K562 (cell line): ENCODE data around the gene MGAT4B. TPM values are rescaled to one million over a fixed set of nuclear protein-coding genes. Genes with fewer than 3 reads are reported as not detected.

Source experiments
- ATAC-seq: fragments of 200-7000 bp; cut with Tn5 transposase; 3 replicates; pipeline ENCODE4 v1.9.1; 2020; ENCODE audit warnings: moderate library complexity
- BruUV-seq: library from RNA; stranded (reverse); fragments of 400-500 nt; replicated peaks from 2 replicates; lab custom pipeline; 2021; lab: Mats Ljungman, UMichigan
- CTCF ChIA-PET: fragments of 300-600 bp; formaldehyde crosslinking; extraction: SDS; loops from one replicate; lab custom pipeline; 2021; ENCODE audit warnings: low intra/inter-chr PET ratio; lab: Yijun Ruan, JAX
- POLR2A ChIA-PET: fragments of 300-600, 350-650 bp; sonication (Branson Sonifier 250); formaldehyde crosslinking; extraction: SDS; loops from one replicate; lab custom pipeline; 2021; ENCODE audit warnings: antibody characterized with exemption, inconsistent platforms; lab: Yijun Ruan, JAX
- DNase-seq, 4 experiments: peaks; one replicate each; pipeline versions ENCODE4 v3.0.0 to v3.0.0-alpha.2; 2011 to 2018; ENCODE audit warnings: low spot score in 3 of 4, mixed read lengths in 3 of 4; ENCODE audit errors: extremely low read depth in 1 of 4
- FAIRE-seq: peaks from 2 replicates; lab custom pipeline; 2011; peaks lifted over from hg19 to GRCh38; lab: Jason Lieb, UNC
- H2AFZ ChIP-seq: 2 replicates; pipeline ENCODE4 v1.6.0; 2011; ENCODE audit warnings: low read depth, low read length, control low read depth, inconsistent platforms
- H3K27ac ChIP-seq: fragments of 200-600 bp; 3 replicates; pipeline ENCODE4 v1.8.0; 2011; ENCODE audit warnings: low read depth, mild to moderate bottlenecking, control low read depth, inconsistent platforms, low read length, moderate library complexity, mixed read lengths; ENCODE audit errors: extremely low read depth
- H3K27me3 ChIP-seq, 2 experiments: fragments of 300-600 bp in 1 of 2; 2 replicates in 1 of 2; 3 replicates in 1 of 2; pipeline versions ENCODE4 v1.6.0 to v1.8.0; 2011; ENCODE audit warnings: inconsistent platforms in 2 of 2, low read length in 2 of 2, mild to moderate bottlenecking in 1 of 2, mixed read lengths in 1 of 2, moderate library complexity in 1 of 2; ENCODE audit not compliant: control insufficient read depth in 2 of 2, insufficient read depth in 2 of 2
- H3K36me3 ChIP-seq: fragments of 300-600 bp; 3 replicates; pipeline ENCODE4 v1.8.0; 2011; ENCODE audit warnings: mild to moderate bottlenecking, low read length, inconsistent platforms; ENCODE audit not compliant: control insufficient read depth, insufficient read depth
- H3K4me1 ChIP-seq, 2 experiments: fragments of 200-600 bp in 1 of 2; replicated peaks in 1 of 2; 2 replicates in 1 of 2; 3 replicates in 1 of 2; pipeline versions ENCODE4 v1.5.1 to v1.8.0; 2011; ENCODE audit warnings: inconsistent platforms in 2 of 2, low read length in 2 of 2, mild to moderate bottlenecking in 1 of 2, mixed read lengths in 1 of 2, moderate library complexity in 1 of 2; ENCODE audit not compliant: control insufficient read depth in 2 of 2, insufficient read depth in 2 of 2
- H3K4me2 ChIP-seq: 2 replicates; pipeline ENCODE4 v1.6.1; 2011; ENCODE audit warnings: low read length, control low read depth, inconsistent platforms, mixed read lengths; ENCODE audit not compliant: insufficient read depth
- H3K4me3 ChIP-seq: fragments of 200-600 bp; sonication (generic), shearing (Covaris generic); 2 replicates; pipeline ENCODE4 v1.5.1; 2016; ENCODE audit warnings: control low read depth, inconsistent platforms
- H3K79me2 ChIP-seq: fragments of 200-600 bp; 3 replicates; pipeline ENCODE4 v1.8.0; 2011; ENCODE audit warnings: low read length, inconsistent platforms; ENCODE audit not compliant: control insufficient read depth, insufficient read depth
- H3K9ac ChIP-seq, 2 experiments: 2 replicates each; pipeline versions ENCODE4 v1.6.0 to v1.6.1; 2011; ENCODE audit warnings: low read depth in 2 of 2, low read length in 2 of 2, control low read depth in 1 of 2, inconsistent platforms in 1 of 2, mild to moderate bottlenecking in 1 of 2, mixed read lengths in 1 of 2; ENCODE audit not compliant: insufficient read depth in 1 of 2
- H3K9me1 ChIP-seq: one replicate; pipeline ENCODE4 v1.6.0; 2011; ENCODE audit warnings: inconsistent platforms, mild to moderate bottlenecking, low read length, moderate library complexity; ENCODE audit not compliant: control insufficient read depth, insufficient read depth
- H3K9me3 ChIP-seq: replicated peaks from 2 replicates; pipeline ENCODE4 v1.5.1; 2011; ENCODE audit warnings: low read depth, low read length, inconsistent platforms; ENCODE audit not compliant: control insufficient read depth, insufficient read depth
- H4K20me1 ChIP-seq: replicated peaks from 2 replicates; pipeline ENCODE4 v1.6.1; 2011; ENCODE audit warnings: low read length, inconsistent platforms, mixed read lengths; ENCODE audit not compliant: control insufficient read depth, insufficient read depth
- GTF2A2 ChIP-seq: IDR thresholded peaks from 2 replicates; pipeline ENCODE4 v1.6.1; 2016; ENCODE audit warnings: mild to moderate bottlenecking, missing genetic modification characterization, missing compliant biosample characterization
- WGBS: fragments of 100-300 bp; shearing (Covaris generic); methylation state at CpG from one replicate; pipeline ENCODE4 v1.1.6; 2016; ENCODE audit warnings: low coverage, mixed read lengths; ENCODE audit not compliant: insufficient coverage; ENCODE audit errors: missing lambda C conversion rate; 5-methylcytosine and 5-hydroxymethylcytosine counted together
- in situ Hi-C: fragments of 300-500 bp; cut with MboI; formaldehyde crosslinking; loops from 4 replicates; pipeline ENCODE4 v1.15.0; 2018; ENCODE audit warnings: inconsistent platforms, mixed read lengths
- intact Hi-C: fragments of 100-400 bp; cut with micrococcal nuclease; formaldehyde crosslinking; loops from 2 replicates; pipeline ENCODE4 v1.14.2; 2022
- polyA plus RNA-seq, 8 experiments: library from polyadenylated mRNA; depleted of rRNA in 4 of 8; stranded (reverse) in 5 of 8; unstranded in 3 of 8; fragments of >200 nt; fragmentation: Nextera tagmentation in 2 of 8; fragmentation: Illumina TruSeq in 1 of 8; extraction: Ambion mirVana in 2 of 8; extraction: Trizol in 1 of 8; gene quantifications; 2 replicates each; pipeline versions ENCODE4 v1.2.1 to v1.2.3, GENCODE V29; 2011 to 2014; ENCODE audit warnings: inconsistent platforms in 1 of 8, missing spikeins in 1 of 8
- total RNA-seq, 7 experiments: library from RNA; depleted of rRNA in 6 of 7; stranded (reverse); fragments of >200 nt in 6 of 7; fragmentation: Illumina TruSeq in 2 of 7; extraction: Trizol in 2 of 7; gene quantifications; 2 replicates each; pipeline versions ENCODE4 v1.2.1 to v1.2.3, GENCODE V29; 2011 to 2021; ENCODE audit warnings: low replicate concordance in 1 of 7
- TF ChIP-seq, protein P1 (sequence below), 3 experiments: IDR thresholded peaks in 2 of 3; conservative IDR thresholded peaks in 1 of 3; 2 replicates each; pipeline ENCODE4 v1.5.1; 2011 to 2012; ENCODE audit warnings: low read length in 3 of 3, mild to moderate bottlenecking in 3 of 3, control low read depth in 2 of 3, improper control_type of control experiment in 1 of 3, inconsistent platforms in 1 of 3, low read depth in 1 of 3, mixed read lengths in 1 of 3, moderate library complexity in 1 of 3; ENCODE audit not compliant: insufficient read depth in 2 of 3
- TF ChIP-seq, protein P2 (sequence below): sonication (generic); formaldehyde crosslinking; IDR thresholded peaks from 2 replicates; pipeline ENCODE4 v1.8.1; 2023; ENCODE audit warnings: mild to moderate bottlenecking, missing genetic modification reagents

The MGAT4B gene
- total and polyA plus RNA-seq, 9 of the 15 experiments (the other 6 are each of a cell fraction or from before 2014, with no cell fraction given): 0.34 to 133 (median 75.4) TPM

DNA sequence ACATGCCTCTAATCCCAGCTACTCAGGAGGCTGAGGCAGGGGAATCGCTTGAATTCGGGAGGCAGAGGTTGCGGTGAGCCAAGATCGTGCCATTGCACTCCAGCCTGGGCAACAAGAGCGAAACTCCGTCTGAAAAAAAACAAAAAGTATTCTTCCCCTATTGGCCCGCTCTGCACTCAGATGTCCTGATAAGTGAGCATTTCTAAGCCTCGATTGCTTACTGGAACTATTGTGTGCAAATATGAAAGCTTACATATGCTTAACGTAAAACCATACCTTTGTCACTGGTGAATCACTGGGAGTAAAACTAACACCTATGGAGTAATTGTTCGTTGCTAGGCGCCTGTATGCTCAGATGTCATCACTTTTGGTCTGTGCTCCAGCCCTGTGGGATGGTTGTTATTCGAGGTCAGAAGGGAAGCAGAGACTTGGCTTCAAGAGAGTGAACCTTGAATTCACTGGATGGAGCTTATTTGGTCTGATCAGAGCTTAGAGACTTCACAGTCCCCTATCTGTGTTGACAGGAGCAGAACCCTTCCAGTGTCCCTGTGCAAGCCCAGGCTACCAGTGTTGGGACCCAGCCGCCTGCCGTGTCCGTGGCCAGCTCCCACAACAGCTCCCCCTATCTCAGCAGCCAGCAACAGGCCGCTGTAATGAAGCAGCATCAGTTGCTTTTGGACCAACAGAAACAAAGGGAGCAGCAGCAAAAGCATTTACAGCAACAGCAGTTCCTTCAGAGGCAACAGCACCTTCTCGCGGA, 38.2 kb downstream of the MGAT4B start:
- TF ChIP-seq GTF2A2: no peak
- TF ChIP-seq, protein P1, sequence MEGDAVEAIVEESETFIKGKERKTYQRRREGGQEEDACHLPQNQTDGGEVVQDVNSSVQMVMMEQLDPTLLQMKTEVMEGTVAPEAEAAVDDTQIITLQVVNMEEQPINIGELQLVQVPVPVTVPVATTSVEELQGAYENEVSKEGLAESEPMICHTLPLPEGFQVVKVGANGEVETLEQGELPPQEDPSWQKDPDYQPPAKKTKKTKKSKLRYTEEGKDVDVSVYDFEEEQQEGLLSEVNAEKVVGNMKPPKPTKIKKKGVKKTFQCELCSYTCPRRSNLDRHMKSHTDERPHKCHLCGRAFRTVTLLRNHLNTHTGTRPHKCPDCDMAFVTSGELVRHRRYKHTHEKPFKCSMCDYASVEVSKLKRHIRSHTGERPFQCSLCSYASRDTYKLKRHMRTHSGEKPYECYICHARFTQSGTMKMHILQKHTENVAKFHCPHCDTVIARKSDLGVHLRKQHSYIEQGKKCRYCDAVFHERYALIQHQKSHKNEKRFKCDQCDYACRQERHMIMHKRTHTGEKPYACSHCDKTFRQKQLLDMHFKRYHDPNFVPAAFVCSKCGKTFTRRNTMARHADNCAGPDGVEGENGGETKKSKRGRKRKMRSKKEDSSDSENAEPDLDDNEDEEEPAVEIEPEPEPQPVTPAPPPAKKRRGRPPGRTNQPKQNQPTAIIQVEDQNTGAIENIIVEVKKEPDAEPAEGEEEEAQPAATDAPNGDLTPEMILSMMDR (IDR thresholded peaks at IDR 0.05 in 2 of 3, conservative IDR thresholded peaks at IDR 0.05 in 1 of 3; ENCODE audit: insufficient read depth in 2 of 3, low read depth in 1 of 3, low read length in 3 of 3): 0 out of 6 replicates have a peak, but pooled peaks of 2 of the 3 experiments have one; percentile 5 to 30
- TF ChIP-seq, protein P2, sequence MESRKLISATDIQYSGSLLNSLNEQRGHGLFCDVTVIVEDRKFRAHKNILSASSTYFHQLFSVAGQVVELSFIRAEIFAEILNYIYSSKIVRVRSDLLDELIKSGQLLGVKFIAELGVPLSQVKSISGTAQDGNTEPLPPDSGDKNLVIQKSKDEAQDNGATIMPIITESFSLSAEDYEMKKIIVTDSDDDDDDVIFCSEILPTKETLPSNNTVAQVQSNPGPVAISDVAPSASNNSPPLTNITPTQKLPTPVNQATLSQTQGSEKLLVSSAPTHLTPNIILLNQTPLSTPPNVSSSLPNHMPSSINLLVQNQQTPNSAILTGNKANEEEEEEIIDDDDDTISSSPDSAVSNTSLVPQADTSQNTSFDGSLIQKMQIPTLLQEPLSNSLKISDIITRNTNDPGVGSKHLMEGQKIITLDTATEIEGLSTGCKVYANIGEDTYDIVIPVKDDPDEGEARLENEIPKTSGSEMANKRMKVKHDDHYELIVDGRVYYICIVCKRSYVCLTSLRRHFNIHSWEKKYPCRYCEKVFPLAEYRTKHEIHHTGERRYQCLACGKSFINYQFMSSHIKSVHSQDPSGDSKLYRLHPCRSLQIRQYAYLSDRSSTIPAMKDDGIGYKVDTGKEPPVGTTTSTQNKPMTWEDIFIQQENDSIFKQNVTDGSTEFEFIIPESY (CRISPR knock-in tag): peak; percentile 85
- peaks cover 44% of the 10 kb centered on the region for H3K79me2 ChIP-seq
- peaks cover 21 to 22% of the 10 kb centered on the region in 2 experiments for H3K4me1 ChIP-seq
- FAIRE-seq: no peak
- H3K27me3 ChIP-seq: no peaks in the 10 kb centered on the region
- no peaks in the 10 kb centered on the region for H3K9me3 ChIP-seq
- intact Hi-C loops (loop anchor here (5.0 kb wide), 1 partner anchor 39 kb away; the partner anchor contains the start of gene MGAT4B), in situ Hi-C loops (no loop called here)
- ChIA-PET POLR2A (interaction anchor here (1.0 to 2.8 kb wide), 3 partner anchors 13 to 52 kb away, joined by 3 to 8 read pairs (median 3); partner anchors contain the start of gene SQSTM1), CTCF (no interaction called here)
- ATAC-seq: 0 out of 3 replicates have a peak, but pooled peaks have one; percentile 16
- H3K9me1 ChIP-seq: peaks cover 8% of the 10 kb centered on the region
- H3K4me3 ChIP-seq: no peak overlapping the region
- peaks cover 25% of the 10 kb centered on the region for H4K20me1 ChIP-seq
- 91% methylated on average over 15 of the region's 18 CpGs for WGBS
- no peak overlapping the region for H2AFZ ChIP-seq
- H3K9ac ChIP-seq: peak overlapping the region in 1 of 2 experiments; percentile 72; a peak in 2 of 4 replicates
- no peak overlapping the region for H3K27ac ChIP-seq
- H3K4me2 ChIP-seq: no peak overlapping the region
- no TSS peak for BruUV-seq
- DNase-seq: peak in 1 of 4 experiments; percentile 16
- peaks cover 87% of the 10 kb centered on the region for H3K36me3 ChIP-seq
